PC-9 (cell line): ENCODE results near the gene NOC2L.

Experiments
- CTCF ChIP-seq: fragments of 200-600 bp; sonication (generic); conservative IDR thresholded peaks from 2 replicates; pipeline ENCODE4 v1.6.1; 2017; ENCODE audit warnings: mixed run types, antibody characterized with exemption, mild to moderate bottlenecking, moderate library complexity
- EZH2 ChIP-seq: fragments of 200-600 bp; sonication (generic); IDR thresholded peaks from 2 replicates; pipeline ENCODE4 v1.8.0; 2017; ENCODE audit warnings: antibody characterized with exemption, low read depth

DNA sequence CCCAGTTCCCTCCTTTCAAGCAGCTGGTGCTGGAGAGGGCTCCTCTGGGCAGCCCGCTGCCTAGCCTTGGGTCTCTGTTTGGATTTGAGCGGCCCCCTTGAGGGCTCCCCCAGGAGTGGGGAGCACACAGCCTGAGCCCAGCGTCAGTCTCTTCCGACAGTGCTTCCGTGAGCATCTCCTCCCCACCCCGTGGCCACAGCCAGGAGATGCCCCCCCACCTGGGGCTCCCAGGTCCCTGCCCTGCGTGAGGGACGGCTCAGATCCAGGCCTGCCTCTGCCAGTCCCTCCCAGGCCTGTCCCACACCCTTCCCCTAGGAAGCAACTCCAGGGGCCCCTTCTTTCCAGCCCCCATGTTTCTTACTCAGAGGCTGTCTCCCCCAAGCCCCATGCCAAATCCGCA lies 31.8 kb downstream of the NOC2L start:
- no peak for TF ChIP-seq CTCF
- TF ChIP-seq EZH2 = no peak
